Activated CD4-positive, alpha-beta T cell treated with anti-CD3 and anti-CD28 coated beads for 36 hours (primary cell): ENCODE data around the gene GPRIN1. TPM values are rescaled to one million over a fixed set of nuclear protein-coding genes. Genes with fewer than 3 reads are reported as not detected.

Experiments used
- ATAC-seq: fragments of 200-7000 bp; cut with Tn5 transposase; one replicate; pipeline ENCODE4 v1.10.0; 2021; ENCODE audit warnings: mild to moderate bottlenecking, moderate library complexity
- CTCF ChIA-PET: fragments of 350-600 bp; sonication (Branson Sonifier 250); formaldehyde crosslinking; loops from one replicate; lab custom pipeline; 2021; ENCODE audit warnings: antibody characterized with exemption; lab: Charles Lee
- POLR2A ChIA-PET: fragments of 350-600 bp; sonication (Branson Sonifier 250); formaldehyde crosslinking; loops from one replicate; lab custom pipeline; 2021; ENCODE audit warnings: antibody characterized with exemption, inconsistent platforms; lab: Charles Lee
- DNase-seq: peaks from one replicate; pipeline ENCODE4 v3.0.0-alpha.2; 2020
- H3K27ac Mint-ChIP-seq: one replicate; pipeline ENCODE4 v1.8.0; 2021; ENCODE audit warnings: mixed read lengths
- H3K27me3 Mint-ChIP-seq: one replicate; pipeline ENCODE4 v1.8.0; 2021; ENCODE audit warnings: mixed read lengths
- H3K36me3 Mint-ChIP-seq: one replicate; pipeline ENCODE4 v1.8.0; 2021; ENCODE audit warnings: low read depth, mixed read lengths
- H3K4me1 Mint-ChIP-seq: one replicate; pipeline ENCODE4 v1.8.0; 2021; ENCODE audit warnings: mixed read lengths
- H3K4me3 Mint-ChIP-seq: one replicate; pipeline ENCODE4 v1.8.0; 2021; ENCODE audit warnings: mild to moderate bottlenecking, moderate library complexity, mixed read lengths
- H3K9me3 Mint-ChIP-seq: one replicate; pipeline ENCODE4 v1.8.0; 2021; ENCODE audit warnings: low read depth, mixed read lengths
- intact Hi-C, 2 experiments: fragments of 100-400 bp; cut with DNase I in 1 of 2; cut with micrococcal nuclease in 1 of 2; formaldehyde crosslinking; loops; one replicate each; pipeline versions ENCODE4 v1.14.2 to v1.15.1; 2022 to 2024; cut with DNase I, micrococcal nuclease
- total RNA-seq, 2 experiments: library from RNA; stranded (reverse); gene quantifications; one replicate each; pipeline ENCODE4 v1.2.3, GENCODE V29; 2021

Gene GPRIN1
- total RNA-seq, 2 experiments from 2014 or later, result 3.8 to 4.1 TPM

DNA sequence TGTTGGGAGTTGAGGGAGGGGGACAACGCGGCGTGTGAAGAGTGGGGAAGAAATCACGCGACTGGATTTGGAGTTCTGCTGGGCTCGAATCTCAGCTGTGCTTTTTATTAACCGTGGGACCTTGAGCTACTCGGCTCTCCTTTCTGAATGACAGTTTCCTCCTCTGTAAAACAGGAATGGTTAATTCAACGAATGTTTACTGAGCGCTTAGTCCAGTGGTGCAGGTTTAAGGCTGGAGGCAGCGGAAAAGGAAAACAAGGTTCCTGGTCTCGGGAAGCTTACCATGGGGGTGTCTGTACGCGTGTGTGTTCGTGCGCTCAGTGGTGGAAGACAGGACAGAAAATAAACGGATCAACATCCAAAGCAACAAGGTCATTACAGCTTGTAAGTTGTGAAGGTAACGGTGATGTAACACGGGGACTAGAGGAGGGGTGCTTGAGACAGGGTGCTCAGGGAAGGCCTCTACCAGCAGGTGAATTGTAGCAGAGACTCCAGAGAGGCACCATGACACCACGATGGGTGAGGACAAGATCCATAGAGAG is 20.8 kb upstream of the GPRIN1 start:
- Mint-ChIP-seq H3K27ac (no peak overlapping the region), H3K4me1 (peaks cover 9% of the 10 kb centered on the region), H3K9me3 (no peaks in the 10 kb centered on the region), H3K36me3 (no peaks in the 10 kb centered on the region), H3K4me3 (peak overlapping the region; percentile 13), H3K27me3 (peaks cover 58% of the 10 kb centered on the region)
- ChIA-PET CTCF (interaction anchor here (0.7 to 2.1 kb wide), 7 partner anchors 12 to 453 kb away, joined by 3 to 9 read pairs (median 3); partner anchors contain the start of gene TSPAN17), POLR2A (no interaction called here)
- no peak for DNase-seq
- intact Hi-C loops, result loop anchor here in 1 of 2 experiments (1.0 kb wide), 2 partner anchors 11 to 17 kb away; partner anchors contain the start of gene TSPAN17
- ATAC-seq, result no peak

GRCh38 chr5:176629853-176630680 is 20.1 kb upstream of the GPRIN1 start, which contains the start of the genes EIF4E1B and SNCB:
Gene EIF4E1B, plus strand, starts transcription at chr5:176630675. Its CDS starts 12,113 bp downstream, at chr5:176642788.
Gene SNCB, minus strand, starts transcription at chr5:176630534. Its CDS starts 880 bp downstream, at chr5:176629654.
- CTCF ChIA-PET, result interaction anchor here (0.6 to 2.1 kb wide), 9 partner anchors 12 to 1263 kb away, joined by 3 to 9 read pairs (median 3); partner anchors contain the start of gene TSPAN17
- intact Hi-C loops, result loop anchor here in 1 of 2 experiments (1.0 kb wide), 2 partner anchors 11 to 17 kb away; partner anchors contain the start of gene TSPAN17
- ATAC-seq, result peak; percentile 96
- Mint-ChIP-seq H3K9me3 (no peaks in the 10 kb centered on the region), H3K4me1 (peaks cover 9% of the 10 kb centered on the region), H3K4me3 (peak within 1 kb of the TSS; percentile 13), H3K27ac (no peak within 1 kb of the TSS), H3K27me3 (peaks cover 55% of the 10 kb centered on the region), H3K36me3 (no peaks in the 10 kb centered on the region)
- POLR2A ChIA-PET, result interaction anchor here (0.5 kb wide), 1 partner anchor 30 kb away, joined by 3 read pairs; no protein-coding TSS in a partner anchor
- peak; percentile 81 for DNase-seq

- CTCF ChIA-PET, result interaction anchor here (0.6 to 2.1 kb wide), 3 partner anchors 18 to 1262 kb away, joined by 3 to 9 read pairs (median 3); partner anchors contain the start of gene TSPAN17
- Mint-ChIP-seq H3K4me1 (peaks cover 9% of the 10 kb centered on the region), H3K9me3 (no peaks in the 10 kb centered on the region), H3K27me3 (peaks cover 52% of the 10 kb centered on the region), H3K36me3 (no peaks in the 10 kb centered on the region), H3K27ac (no peak overlapping the region), H3K4me3 (no peak overlapping the region)
- DNase-seq (no peak), ATAC-seq (no peak)
- POLR2A ChIA-PET, result no interaction called here
- intact Hi-C loops, result no loop called here
Observed at GRCh38 chr5:176629317-176629852, 19.4 kb upstream of the GPRIN1 start.

DNA sequence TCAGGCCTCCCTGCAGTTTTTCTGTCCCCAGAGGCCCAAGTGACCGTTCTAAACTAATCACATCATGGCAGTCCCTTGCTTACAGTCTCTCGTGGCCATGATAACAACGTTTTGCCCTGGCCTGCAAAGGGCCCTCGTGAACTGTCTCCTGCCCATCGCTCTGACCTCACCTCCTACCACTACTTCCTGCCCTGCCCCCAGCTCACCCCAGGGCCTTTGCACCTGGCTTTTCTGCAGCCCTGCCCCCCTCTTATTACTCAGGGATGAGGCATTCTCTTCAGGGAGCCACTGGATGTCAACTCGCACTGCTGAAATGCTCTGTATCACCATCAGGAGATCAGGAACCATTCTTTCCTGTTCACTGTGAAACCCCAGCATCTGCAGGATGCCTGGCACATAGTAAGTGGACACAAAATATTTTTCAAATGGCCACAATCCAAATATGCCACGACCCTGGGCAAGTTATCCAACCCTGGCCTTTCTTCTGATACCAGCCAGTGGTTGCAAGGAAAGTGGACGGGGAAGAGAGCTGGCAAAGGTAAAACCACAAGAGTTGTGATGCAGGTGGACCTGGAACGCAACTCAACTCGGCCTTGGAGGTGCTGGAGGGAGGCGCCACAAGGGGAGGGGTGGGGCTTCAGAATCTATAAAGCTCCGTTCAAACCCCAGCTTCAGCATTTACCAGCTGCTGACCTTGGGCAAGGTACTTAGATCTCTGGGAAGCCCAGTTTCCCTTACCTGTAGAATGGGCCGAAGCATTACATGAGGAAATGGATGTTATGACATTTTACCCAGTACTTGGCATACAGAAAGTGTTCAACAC is 18.7 kb upstream of the GPRIN1 start:
- CTCF ChIA-PET, result no interaction called here
- Mint-ChIP-seq H3K9me3 (no peaks in the 10 kb centered on the region), H3K36me3 (no peaks in the 10 kb centered on the region), H3K4me3 (no peak overlapping the region), H3K4me1 (peaks cover 7% of the 10 kb centered on the region), H3K27me3 (peaks cover 47% of the 10 kb centered on the region), H3K27ac (no peak overlapping the region)
- ATAC-seq (no peak), DNase-seq (no peak)
- POLR2A ChIA-PET, result no interaction called here
- intact Hi-C loops, result no loop called here

DNA sequence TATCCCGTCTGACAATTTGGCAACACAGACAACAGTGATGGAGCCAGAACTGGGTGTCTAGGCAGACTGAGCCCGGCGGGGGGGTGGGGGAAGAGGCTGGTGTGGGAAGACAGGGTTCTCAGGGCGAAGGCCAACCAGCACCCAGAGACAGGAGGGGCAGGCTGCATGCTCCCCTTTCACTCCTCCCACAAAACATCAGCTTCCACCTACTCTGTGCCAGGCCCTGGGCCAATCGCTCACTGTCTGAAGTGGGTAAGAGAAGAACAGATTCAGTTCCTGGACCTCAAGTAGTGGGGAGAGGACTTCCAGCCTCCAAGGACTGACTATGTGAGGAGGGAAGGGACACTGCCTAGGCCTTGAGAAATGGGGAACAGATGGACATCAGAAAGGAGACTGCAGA is 17.6 kb upstream of the GPRIN1 start:
- DNase-seq (no peak), ATAC-seq (no peak)
- intact Hi-C loops, result no loop called here
- no peaks in the 10 kb centered on the region for H3K36me3 Mint-ChIP-seq
- H3K27ac Mint-ChIP-seq, result no peak overlapping the region
- POLR2A ChIA-PET, result no interaction called here
- peaks cover 41% of the 10 kb centered on the region for H3K27me3 Mint-ChIP-seq
- peaks cover 7% of the 10 kb centered on the region for H3K4me1 Mint-ChIP-seq
- CTCF ChIA-PET, result no interaction called here
- H3K9me3 Mint-ChIP-seq, result no peaks in the 10 kb centered on the region
- no peak overlapping the region for H3K4me3 Mint-ChIP-seq

GRCh38 chr5:176626876-176627236 is 16.9 kb upstream of the GPRIN1 start:
- intact Hi-C loops, result no loop called here
- ATAC-seq (no peak), DNase-seq (no peak)
- H3K36me3 Mint-ChIP-seq, result no peaks in the 10 kb centered on the region
- peaks cover 40% of the 10 kb centered on the region for H3K27me3 Mint-ChIP-seq
- H3K4me3 Mint-ChIP-seq, result no peak overlapping the region
- H3K4me1 Mint-ChIP-seq, result peaks cover 7% of the 10 kb centered on the region
- CTCF ChIA-PET, result no interaction called here
- no peaks in the 10 kb centered on the region for H3K9me3 Mint-ChIP-seq
- POLR2A ChIA-PET, result interaction anchor here (0.6 kb wide), 1 partner anchor 30 kb away, joined by 3 read pairs; no protein-coding TSS in a partner anchor
- H3K27ac Mint-ChIP-seq, result no peak overlapping the region

DNA sequence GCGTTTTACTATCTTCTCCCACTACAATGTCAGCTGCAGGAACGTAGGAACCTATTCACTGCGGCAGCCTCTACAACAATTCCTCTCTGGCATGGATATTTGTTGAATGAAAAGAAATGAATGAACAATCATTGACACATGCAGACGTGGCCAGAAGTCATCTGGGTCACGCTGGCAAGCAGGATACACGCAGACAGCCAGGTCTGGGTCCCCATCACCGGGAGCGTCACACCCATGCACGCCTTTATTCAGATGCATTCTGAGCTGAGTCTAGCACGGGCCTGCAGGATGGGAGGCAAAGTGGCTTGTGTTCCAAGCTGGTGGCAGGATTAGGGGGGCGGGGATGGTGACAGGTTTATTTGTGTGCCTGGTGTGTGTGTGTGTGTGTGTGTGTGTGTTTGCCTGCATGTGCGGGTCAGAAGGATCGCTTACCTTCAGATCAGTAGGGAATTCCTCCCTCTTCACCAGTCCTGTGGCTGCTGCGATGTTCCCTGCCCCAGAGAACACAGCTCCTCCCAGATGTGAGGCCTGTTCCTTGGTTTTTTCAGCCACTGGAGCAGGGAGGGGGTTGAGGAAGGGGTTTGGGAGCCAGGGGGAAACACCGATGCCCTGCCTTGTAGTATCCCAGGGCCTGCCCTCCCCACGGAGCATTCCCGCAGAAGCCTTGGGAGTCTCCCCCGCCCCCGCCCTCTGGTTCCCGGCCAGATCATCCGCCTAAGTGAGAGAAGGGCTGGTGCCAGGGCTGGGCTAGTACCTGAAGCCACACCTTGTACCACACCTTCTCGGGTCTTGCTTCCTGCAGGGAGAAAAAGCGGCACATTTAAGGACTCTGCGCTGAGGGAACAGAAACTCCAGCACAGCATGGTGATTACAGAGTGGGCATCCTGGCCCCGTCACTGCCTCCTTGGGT is 16.3 kb upstream of the GPRIN1 start:
- DNase-seq, result no peak
- Mint-ChIP-seq H3K9me3 (no peaks in the 10 kb centered on the region), H3K27ac (no peak overlapping the region), H3K27me3 (peaks cover 35% of the 10 kb centered on the region), H3K4me3 (no peak overlapping the region), H3K4me1 (peaks cover 7% of the 10 kb centered on the region), H3K36me3 (no peaks in the 10 kb centered on the region)
- POLR2A ChIA-PET, result interaction anchor here (0.6 kb wide), 1 partner anchor 29 kb away, joined by 3 read pairs; no protein-coding TSS in a partner anchor
- CTCF ChIA-PET, result no interaction called here
- intact Hi-C loops, result no loop called here
- ATAC-seq, result no peak

DNA sequence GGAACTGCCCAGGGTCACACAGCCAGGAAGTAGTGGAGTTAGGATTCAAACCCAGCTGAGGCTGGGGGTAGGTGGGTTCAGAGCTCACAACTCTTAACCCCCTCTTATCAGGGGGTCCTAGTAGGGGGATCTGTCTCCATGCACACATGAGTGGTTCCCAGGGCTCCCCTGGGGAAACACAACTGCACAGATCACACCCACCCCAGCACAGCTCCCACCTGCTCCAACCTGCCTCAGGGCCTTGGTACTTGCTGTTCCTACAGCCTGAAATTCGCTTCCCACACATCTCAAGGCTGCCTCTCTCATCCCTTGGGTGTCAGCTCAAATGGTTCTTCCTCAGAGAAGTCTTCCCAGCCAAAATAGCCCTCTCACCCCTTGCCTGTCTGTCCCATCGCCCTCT is 15.6 kb upstream of the GPRIN1 start:
- peaks cover 4% of the 10 kb centered on the region for H3K4me1 Mint-ChIP-seq
- H3K4me3 Mint-ChIP-seq, result no peak overlapping the region
- H3K36me3 Mint-ChIP-seq, result no peaks in the 10 kb centered on the region
- H3K9me3 Mint-ChIP-seq, result no peaks in the 10 kb centered on the region
- ATAC-seq (no peak), DNase-seq (no peak)
- peaks cover 33% of the 10 kb centered on the region for H3K27me3 Mint-ChIP-seq
- intact Hi-C loops, result no loop called here
- CTCF ChIA-PET, result no interaction called here
- POLR2A ChIA-PET, result no interaction called here
- no peak overlapping the region for H3K27ac Mint-ChIP-seq

GRCh38 chr5:176624938-176625337 is 15.0 kb upstream of the GPRIN1 start:
- Mint-ChIP-seq H3K4me1 (peaks cover 8% of the 10 kb centered on the region), H3K4me3 (no peak overlapping the region), H3K27ac (no peak overlapping the region), H3K27me3 (peaks cover 37% of the 10 kb centered on the region), H3K36me3 (no peaks in the 10 kb centered on the region), H3K9me3 (no peaks in the 10 kb centered on the region)
- intact Hi-C loops, result no loop called here
- ATAC-seq, result no peak
- DNase-seq, result no peak
- ChIA-PET CTCF (no interaction called here), POLR2A (no interaction called here)

DNA sequence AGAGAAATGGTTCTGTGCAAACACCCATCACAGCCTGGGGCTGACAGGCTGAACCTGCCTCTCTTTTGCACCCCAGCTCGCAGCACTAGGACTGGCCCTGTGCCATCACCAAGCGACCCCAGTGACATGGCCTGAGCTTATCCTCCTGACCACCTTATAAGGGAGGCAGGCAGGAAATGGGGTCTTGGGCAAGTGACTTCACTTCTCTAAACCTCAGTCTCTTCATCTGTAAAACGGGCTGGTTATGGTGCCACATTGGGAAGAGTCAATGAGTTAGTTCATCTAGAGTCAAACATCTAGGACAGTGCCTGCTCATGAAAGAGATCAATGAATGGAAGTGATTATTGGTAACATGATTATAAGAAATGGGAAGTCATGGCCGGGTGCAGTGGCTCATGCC is 14.2 kb upstream of the GPRIN1 start:
- CTCF ChIA-PET, result no interaction called here
- Mint-ChIP-seq H3K4me3 (no peak overlapping the region), H3K4me1 (peaks cover 9% of the 10 kb centered on the region), H3K27me3 (peaks cover 40% of the 10 kb centered on the region), H3K36me3 (no peaks in the 10 kb centered on the region), H3K9me3 (no peaks in the 10 kb centered on the region), H3K27ac (no peak overlapping the region)
- intact Hi-C loops, result no loop called here
- DNase-seq (no peak), ATAC-seq (no peak)
- POLR2A ChIA-PET, result no interaction called here
